Stimulated activated CD4-positive, alpha-beta T cell treated with anti-CD3 and anti-CD28 coated beads, Interleukin-15, amount 100 ng/mL, for 24 hours (primary cell): ENCODE measurements around the gene PKP1.

Experiments
- DNase-seq: peaks from one replicate; pipeline ENCODE4 v3.0.0-alpha.2; 2020

Gene PKP1

DNA sequence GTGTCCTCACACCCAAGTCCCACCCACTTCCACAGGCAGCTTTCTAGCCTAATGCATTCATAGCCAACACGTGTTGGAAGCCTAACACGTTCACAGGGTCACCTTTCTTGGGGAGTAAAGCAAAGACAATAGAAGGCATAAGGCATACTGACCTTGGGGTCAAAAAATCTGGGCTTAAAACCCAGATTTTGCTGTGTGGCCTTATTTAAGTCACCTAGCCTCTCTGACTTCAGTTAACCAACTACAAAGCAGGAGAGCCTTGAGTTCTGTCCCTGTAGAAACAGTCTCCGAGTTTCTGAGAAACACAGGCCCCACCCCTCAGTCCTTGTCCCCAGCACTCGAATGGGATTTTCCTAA, 92.8 kb downstream of the PKP1 start:
- no peak for DNase-seq

DNA sequence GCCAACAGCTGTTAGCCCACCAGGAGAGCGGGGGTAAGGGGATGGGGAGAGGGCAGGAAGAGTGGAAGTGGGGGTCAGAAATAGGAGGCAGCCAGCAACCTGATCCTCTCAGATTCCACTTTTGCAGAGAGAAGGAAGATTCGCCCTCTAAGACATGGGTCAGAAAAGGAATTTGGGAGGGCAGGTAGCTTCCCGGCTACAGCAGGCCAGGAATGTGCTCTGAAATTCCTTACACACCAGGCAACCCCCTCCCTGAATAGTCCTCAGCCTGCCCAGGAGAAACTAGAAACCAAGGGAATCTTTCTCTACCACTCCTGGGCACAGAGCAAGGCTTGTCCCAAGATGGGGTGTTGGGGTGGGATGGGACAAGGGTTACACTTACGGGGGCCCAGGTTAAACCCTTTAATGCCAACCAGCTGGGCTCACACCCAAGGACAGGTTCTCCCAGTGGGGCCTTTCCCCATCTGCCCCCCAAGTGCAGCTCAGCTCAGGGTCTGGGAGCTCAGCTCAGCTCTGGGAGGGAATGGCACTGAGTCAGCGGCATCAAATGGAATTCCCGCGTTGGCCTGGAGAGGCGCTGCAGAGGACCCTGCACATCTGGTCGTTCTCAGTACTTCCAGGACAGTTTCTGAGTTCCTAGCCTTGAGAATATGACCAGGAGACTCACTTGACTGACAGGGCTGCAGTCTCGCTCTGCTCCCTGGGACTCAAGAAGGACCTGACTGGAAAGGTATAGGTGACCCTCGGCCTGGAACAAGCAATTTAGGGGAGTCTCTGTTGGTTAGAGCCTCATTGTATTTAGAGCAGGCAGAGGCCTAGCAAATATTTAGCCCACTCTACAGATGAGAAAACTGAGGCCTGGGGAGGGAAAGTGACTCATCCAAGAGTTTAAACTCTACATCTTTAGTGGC, 93.4 kb downstream of the PKP1 start:
- peak; percentile 27 for DNase-seq

DNA sequence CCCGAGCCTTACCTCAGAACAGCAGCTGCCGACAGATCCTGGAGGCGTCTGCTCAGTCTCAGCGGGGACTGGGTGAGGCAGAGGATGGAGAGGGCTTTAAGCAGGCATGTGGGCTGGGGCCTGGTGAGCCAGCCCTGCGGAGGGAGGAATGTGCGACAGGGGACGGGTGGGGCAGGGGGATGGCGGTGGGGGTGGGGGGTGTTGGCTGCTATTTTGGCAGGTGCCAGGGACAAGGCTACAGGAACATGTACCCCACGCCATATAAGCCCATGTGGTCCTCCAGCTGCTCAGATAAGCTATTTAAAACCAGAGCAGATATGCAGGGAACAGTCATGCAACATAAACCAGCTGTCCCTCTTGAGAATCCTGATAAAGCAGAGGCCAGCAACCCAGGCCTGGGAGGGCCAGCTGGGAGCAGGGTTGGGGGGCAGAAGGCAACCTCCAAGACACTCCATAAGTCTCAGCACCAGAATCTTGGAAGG, 94.3 kb downstream of the PKP1 start, which contains the start of gene TNNT2:
Gene TNNT2, minus strand, starts transcription at position 70 of the 482 bp plus-strand sequence. CDS start 4,426 bp downstream, outside the sequence.
- no peak for DNase-seq

DNA sequence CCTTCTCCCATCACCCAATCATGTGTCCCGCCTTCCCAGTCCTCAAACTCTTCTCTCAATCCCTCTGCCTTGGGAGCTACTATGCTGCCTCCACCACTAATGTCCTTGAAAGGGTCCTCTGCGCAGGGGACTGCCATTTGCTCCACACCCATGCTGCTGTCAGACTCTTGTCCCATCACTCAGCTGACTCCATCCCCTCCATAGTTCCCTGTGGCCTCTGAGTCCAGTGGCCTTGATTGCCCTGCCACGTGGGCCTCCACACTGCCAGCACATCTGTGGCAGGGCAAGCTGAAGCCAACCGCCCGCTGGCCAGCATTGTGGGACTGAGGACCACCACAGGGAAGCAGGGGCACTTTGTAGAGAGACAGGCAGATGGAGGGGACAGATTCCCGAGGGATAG, 95.5 kb downstream of the PKP1 start:
- DNase-seq = no peak

DNA sequence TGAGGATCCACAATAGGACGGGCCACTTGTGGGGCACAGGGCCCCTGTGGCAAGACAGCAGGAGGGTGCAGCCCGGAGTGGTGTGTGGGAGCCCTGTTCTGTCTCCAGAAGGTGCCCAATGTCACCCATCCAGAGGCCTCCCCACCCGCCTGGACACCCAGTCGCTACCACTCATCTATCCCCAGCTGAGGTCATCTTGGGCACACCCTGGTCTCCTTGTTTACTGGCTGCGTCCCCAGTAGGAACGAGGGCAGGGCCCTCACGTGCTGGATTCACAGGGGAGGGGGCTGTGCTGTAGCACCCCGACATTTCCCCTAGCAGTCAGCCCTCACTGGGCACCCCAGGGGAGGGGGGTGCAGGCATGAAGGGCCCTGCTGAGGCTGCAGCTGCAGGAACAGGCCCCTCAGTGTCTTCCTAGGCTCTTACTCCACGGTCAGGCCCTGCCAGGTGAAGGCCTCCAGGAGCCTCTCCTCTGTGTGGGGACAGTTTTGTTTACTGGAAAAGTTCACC, 96.5 kb downstream of the PKP1 start:
- DNase-seq = no peak

DNA sequence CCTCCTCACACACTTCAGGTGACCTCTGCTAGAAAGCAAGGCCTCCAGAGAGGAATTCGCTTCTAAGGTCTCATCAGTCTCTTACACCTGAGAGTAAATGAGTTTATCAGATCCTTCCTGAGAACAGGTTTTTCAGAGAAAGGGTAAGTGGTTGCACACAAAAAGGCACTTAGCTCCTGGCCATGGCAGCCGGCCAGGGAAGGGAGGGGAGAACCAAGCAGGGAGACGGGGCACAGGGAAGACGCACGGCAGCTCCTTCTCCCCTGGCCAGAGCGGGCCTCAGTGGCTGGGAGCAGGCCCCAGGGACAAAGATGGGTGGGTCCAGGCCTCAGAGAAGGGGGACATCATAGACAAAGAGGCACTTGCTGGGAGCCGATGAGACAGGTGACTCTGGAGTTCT, 97.8 kb downstream of the PKP1 start:
- DNase-seq = no peak
